Panc1 (cell line): Measurements from ENCODE around the gene ERC2. TPM values are rescaled to one million over a fixed set of nuclear protein-coding genes. Genes with fewer than 3 reads are reported as not detected.

Experiments used
- ATAC-seq: fragments of 200-7000 bp; cut with Tn5 transposase; 2 replicates; pipeline ENCODE4 v1.9.1; 2020; ENCODE audit warnings: mild to moderate bottlenecking, moderate library complexity
- BruUV-seq: library from RNA; stranded (reverse); fragments of 400-500 nt; replicated peaks from 2 replicates; lab custom pipeline; 2021; lab: Mats Ljungman, UMichigan
- CTCF ChIA-PET: fragments of 300-600 bp; sonication (Branson Sonifier 250); formaldehyde crosslinking; loops from one replicate; lab custom pipeline; 2022; ENCODE audit warnings: antibody characterized with exemption; lab: Charles Lee
- POLR2A ChIA-PET: fragments of 300-600 bp; sonication (Branson Sonifier 250); formaldehyde crosslinking; loops from one replicate; lab custom pipeline; 2022; ENCODE audit warnings: antibody characterized with exemption; lab: Charles Lee
- DNase-seq: peaks from one replicate; pipeline ENCODE4 v3.0.0-alpha.2; 2010; ENCODE audit warnings: low read depth, low spot score
- H3K27ac ChIP-seq: 2 replicates; pipeline ENCODE4 v1.5.1; 2011; ENCODE audit warnings: mild to moderate bottlenecking, low read length, inconsistent platforms
- H3K27me3 ChIP-seq: fragments of 200-500 bp; sonication (Bioruptor generic); 2 replicates; pipeline ENCODE4 v1.6.0; 2014; ENCODE audit warnings: low read length, inconsistent platforms; ENCODE audit not compliant: control insufficient read depth, insufficient read depth
- H3K36me3 ChIP-seq: fragments of 200-500 bp; sonication (Bioruptor generic); 2 replicates; pipeline ENCODE4 v1.5.1; 2014; ENCODE audit warnings: inconsistent platforms, mild to moderate bottlenecking, low read length, moderate library complexity; ENCODE audit not compliant: control insufficient read depth, insufficient read depth
- H3K4me1 ChIP-seq: 2 replicates; pipeline ENCODE4 v1.5.1; 2011; ENCODE audit warnings: inconsistent platforms, mild to moderate bottlenecking, low read length, moderate library complexity; ENCODE audit not compliant: control insufficient read depth, insufficient read depth
- H3K4me3 ChIP-seq, 2 experiments: 2 replicates each; pipeline ENCODE4 v1.5.1; 2011 to 2012; ENCODE audit warnings: low read depth in 2 of 2, low read length in 2 of 2, mild to moderate bottlenecking in 2 of 2, inconsistent platforms in 1 of 2, moderate library complexity in 1 of 2
- H3K9me3 ChIP-seq: fragments of 200-500 bp; sonication (Bioruptor generic); 2 replicates; pipeline ENCODE4 v1.5.1; 2014; ENCODE audit warnings: low read depth, mild to moderate bottlenecking, inconsistent platforms, low read length, moderate library complexity; ENCODE audit not compliant: control insufficient read depth, insufficient read depth
- CTCF ChIP-seq: fragments of 450-650 bp; IDR thresholded peaks from 2 replicates; pipeline ENCODE4 v1.5.1; 2017; ENCODE audit warnings: mild to moderate bottlenecking
- POLR2AphosphoS5 ChIP-seq: IDR thresholded peaks from 2 replicates; pipeline ENCODE4 v1.6.1; 2012; ENCODE audit warnings: mild to moderate bottlenecking, low read depth, low read length, moderate library complexity
- REST ChIP-seq, 2 experiments: IDR thresholded peaks; 2 replicates each; pipeline ENCODE4 v1.6.1; 2011 to 2012; ENCODE audit warnings: low read depth in 2 of 2, control low read depth in 1 of 2, low read length in 1 of 2, mild to moderate bottlenecking in 1 of 2, moderate library complexity in 1 of 2; ENCODE audit not compliant: insufficient read depth in 1 of 2
- SIN3A ChIP-seq: IDR thresholded peaks from 2 replicates; pipeline ENCODE4 v1.6.1; 2012; ENCODE audit warnings: low read depth, mild to moderate bottlenecking, low read length, moderate library complexity, borderline replicate concordance; ENCODE audit not compliant: insufficient read depth
- TCF7L2 ChIP-seq: IDR thresholded peaks from 2 replicates; pipeline ENCODE4 v1.6.1; 2011; ENCODE audit warnings: mild to moderate bottlenecking, low read depth, low read length, inconsistent platforms
- in situ Hi-C: cut with HindIII; loops from 2 replicates; pipeline ENCODE4 v1.10.0; 2016; ENCODE audit warnings: low sequenced_read_pairs, low pct_unique_long_range_greater_than_20kb
- intact Hi-C: fragments of 100-400 bp; cut with micrococcal nuclease; formaldehyde crosslinking; loops from one replicate; pipeline ENCODE4 v1.10.0; 2022; ENCODE audit not compliant: unreplicated experiment
- total RNA-seq: library from RNA; stranded (reverse); gene quantifications from one replicate; pipeline ENCODE4 v1.2.1, GENCODE V29; 2021; ENCODE audit not compliant: unreplicated experiment

The ERC2 gene
- total RNA-seq, 1 experiment from 2014 or later, result 0.33 TPM

GRCh38 chr3:56042326-56042951, 425.8 kb downstream of the ERC2 start:
- no peak overlapping the region for H3K27ac ChIP-seq
- in situ Hi-C loops, result no loop called here
- H3K4me3 ChIP-seq, result no peak overlapping the region
- peak; percentile 13 for DNase-seq
- intact Hi-C loops, result loop anchor here (5.0 to 10.0 kb wide), 2 partner anchors 555 to 1208 kb away; partner anchors contain the start of gene WNT5A
- no TSS peak for BruUV-seq
- peaks cover 2% of the 10 kb centered on the region; the same call in 1 of the 2 replicates for H3K27me3 ChIP-seq
- CTCF ChIA-PET, result interaction anchor here (0.6 kb wide), 1 partner anchor 8 kb away, joined by 3 read pairs; no protein-coding TSS in a partner anchor
- no peaks in the 10 kb centered on the region for H3K36me3 ChIP-seq
- no peaks in the 10 kb centered on the region for H3K4me1 ChIP-seq
- no peaks in the 10 kb centered on the region for H3K9me3 ChIP-seq
- peak; percentile 82 for ATAC-seq
- POLR2A ChIA-PET, result no interaction called here
- TF ChIP-seq CTCF (peak; percentile 50), TCF7L2 (no peak), SIN3A (no peak)

- Histone ChIP-seq H3K9me3 (no peaks in the 10 kb centered on the region), H3K27ac (no peak overlapping the region), H3K4me3 (no peak overlapping the region), H3K36me3 (no peaks in the 10 kb centered on the region), H3K4me1 (no peaks in the 10 kb centered on the region), H3K27me3 (no peaks in the 10 kb centered on the region)
- DNase-seq (no peak), ATAC-seq (no peak)
- BruUV-seq, result no TSS peak
- POLR2A ChIA-PET, result no interaction called here
- CTCF ChIA-PET, result no interaction called here
- in situ Hi-C loops, result no loop called here
- TF ChIP-seq POLR2AphosphoS5 (no peak), TCF7L2 (no peak), REST (IDR thresholded peaks at IDR 0.05; ENCODE audit: insufficient read depth in 1 of 2, low read depth in 2 of 2, low read length in 1 of 2) (no peak), CTCF (no peak), SIN3A (no peak)
- intact Hi-C loops, result no loop called here
Measured at GRCh38 chr3:56025326-56025725, 442.9 kb downstream of the ERC2 start.
